Smooth muscle cell (in vitro differentiated cells): ENCODE results near the gene ABR. TPM values are rescaled to one million over a fixed set of nuclear protein-coding genes. Genes with fewer than 3 reads are reported as not detected.
A peak's percentile ranks its signal among the peaks of the same experiment; 100 is the strongest.

Source experiments
- DNase-seq: peaks from one replicate; lab custom pipeline; 2025; ENCODE audit not compliant: unreplicated experiment; lab: John Stamatoyannopoulos, UW
- H2AFZ ChIP-seq: fragments of 200-600 bp; sonication (generic); 2 replicates; pipeline ENCODE4 v1.6.0; 2016; ENCODE audit warnings: antibody characterized with exemption, low read depth, mild to moderate bottlenecking
- H3F3A ChIP-seq: fragments of 200-600 bp; sonication (generic); 2 replicates; pipeline ENCODE4 v1.6.0; 2017; ENCODE audit warnings: antibody characterized with exemption, low read depth
- H3K27ac ChIP-seq: fragments of 200-600 bp; sonication (generic); 2 replicates; pipeline ENCODE4 v1.5.1; 2016; ENCODE audit warnings: low read depth, mild to moderate bottlenecking
- H3K27me3 ChIP-seq: fragments of 200-600 bp; sonication (generic); 2 replicates; pipeline ENCODE4 v1.6.1; 2016; ENCODE audit warnings: low read depth, mild to moderate bottlenecking
- H3K36me3 ChIP-seq: fragments of 200-600 bp; sonication (generic); 2 replicates; pipeline ENCODE4 v1.5.1; 2016; ENCODE audit warnings: low read depth
- H3K4me1 ChIP-seq: fragments of 200-600 bp; sonication (generic); 2 replicates; pipeline ENCODE4 v1.5.1; 2016; ENCODE audit warnings: low read depth
- H3K4me2 ChIP-seq: fragments of 200-600 bp; sonication (generic); 2 replicates; pipeline ENCODE4 v1.6.0; 2016; ENCODE audit warnings: mild to moderate bottlenecking
- H3K4me3 ChIP-seq: fragments of 200-600 bp; sonication (generic); 2 replicates; pipeline ENCODE4 v1.5.1; 2016; ENCODE audit warnings: mild to moderate bottlenecking
- H3K79me2 ChIP-seq: fragments of 200-600 bp; sonication (generic); 2 replicates; pipeline ENCODE4 v1.6.0; 2016; ENCODE audit warnings: low read depth, mild to moderate bottlenecking
- H3K9ac ChIP-seq: fragments of 200-600 bp; sonication (generic); 2 replicates; pipeline ENCODE4 v1.6.0; 2016; ENCODE audit warnings: low read depth
- H3K9me3 ChIP-seq: fragments of 200-600 bp; sonication (generic); replicated peaks from 2 replicates; pipeline ENCODE4 v1.5.1; 2016; ENCODE audit warnings: low read depth
- H4K20me1 ChIP-seq: fragments of 200-600 bp; sonication (generic); 2 replicates; pipeline ENCODE4 v1.6.0; 2016; ENCODE audit warnings: low read depth
- CTCF ChIP-seq: fragments of 200-600 bp; sonication (generic); IDR thresholded peaks from 2 replicates; pipeline ENCODE4 v1.5.1; 2017; ENCODE audit warnings: borderline replicate concordance, mild to moderate bottlenecking, antibody characterized with exemption; ENCODE audit not compliant: insufficient read depth, poor library complexity, severe bottlenecking
- WGBS: methylation state at CpG from one replicate; pipeline ENCODE4 v1.1.7; 2016; ENCODE audit warnings: low lambda C conversion rate; 5-methylcytosine and 5-hydroxymethylcytosine counted together
- polyA plus RNA-seq: library from polyadenylated mRNA; unstranded; fragments of >200 nt; fragmentation: Nextera tagmentation; extraction: Ambion mirVana; gene quantifications from 2 replicates; pipeline ENCODE4 v1.2.1, GENCODE V29; 2016
- total RNA-seq: library from RNA; depleted of rRNA; stranded (reverse); fragments of >200 nt; gene quantifications from 2 replicates; pipeline ENCODE4 v1.2.3, GENCODE V29; 2014

ABR gene
- total and polyA plus RNA-seq, 2 experiments from 2014 or later = 16.1 to 29.1 TPM

GRCh38 chr17:1087381-1088241 is 92.2 kb downstream of the ABR start:
- peaks cover 15% of the 10 kb centered on the region for H4K20me1 ChIP-seq
- no peak for DNase-seq
- no peaks in the 10 kb centered on the region for H3K27me3 ChIP-seq
- TF ChIP-seq CTCF = no peak
- H3K9me3 ChIP-seq = no peaks in the 10 kb centered on the region
- H2AFZ ChIP-seq = no peak overlapping the region
- no peaks in the 10 kb centered on the region for H3K36me3 ChIP-seq
- no peaks in the 10 kb centered on the region for H3F3A ChIP-seq
- no peaks in the 10 kb centered on the region for H3K79me2 ChIP-seq
- no peak overlapping the region for H3K4me3 ChIP-seq
- H3K27ac ChIP-seq = peak overlapping the region; percentile 31
- 76% methylated on average over 27 of the region's 35 CpGs for WGBS
- no peak overlapping the region for H3K4me2 ChIP-seq
- H3K4me1 ChIP-seq = no peaks in the 10 kb centered on the region
- no peak overlapping the region for H3K9ac ChIP-seq

- no peaks in the 10 kb centered on the region for H3K79me2 ChIP-seq
- H3K4me3 ChIP-seq = no peak overlapping the region
- no peaks in the 10 kb centered on the region for H3K27me3 ChIP-seq
- H3K9ac ChIP-seq = no peak overlapping the region
- no peak overlapping the region for H3K27ac ChIP-seq
- no peaks in the 10 kb centered on the region for H3F3A ChIP-seq
- H2AFZ ChIP-seq = no peak overlapping the region
- TF ChIP-seq CTCF = no peak
- H3K9me3 ChIP-seq = no peaks in the 10 kb centered on the region
- H3K36me3 ChIP-seq = no peaks in the 10 kb centered on the region
- no peaks in the 10 kb centered on the region for H3K4me1 ChIP-seq
- WGBS = 75% methylated on average over 19 of the region's 19 CpGs
- DNase-seq = no peak
- no peak overlapping the region for H3K4me2 ChIP-seq
- H4K20me1 ChIP-seq = peaks cover 23% of the 10 kb centered on the region
These were observed 96.2 kb downstream of the ABR start for GRCh38 chr17:1083451-1084187.

- H3K36me3 ChIP-seq = no peaks in the 10 kb centered on the region
- H4K20me1 ChIP-seq = peaks cover 14% of the 10 kb centered on the region
- no peak for DNase-seq
- no peak overlapping the region for H2AFZ ChIP-seq
- H3K4me1 ChIP-seq = no peaks in the 10 kb centered on the region
- H3K9me3 ChIP-seq = no peaks in the 10 kb centered on the region
- no peak for TF ChIP-seq CTCF
- 95% methylated on average over 8 of the region's 8 CpGs for WGBS
- H3K4me3 ChIP-seq = no peak overlapping the region
- H3K79me2 ChIP-seq = no peaks in the 10 kb centered on the region
- H3K27me3 ChIP-seq = no peaks in the 10 kb centered on the region
- H3K27ac ChIP-seq = no peak overlapping the region
- H3F3A ChIP-seq = no peaks in the 10 kb centered on the region
- no peak overlapping the region for H3K4me2 ChIP-seq
- no peak overlapping the region for H3K9ac ChIP-seq
These were observed 97.2 kb downstream of the ABR start for GRCh38 chr17:1082579-1082978.
